Activated CD8-positive, alpha-beta T cell treated with anti-CD3 and anti-CD28 coated beads, Interleukin-2, amount 10 ng/mL, durations not matched to agents 7 days and 5 days (primary cell): ENCODE measurements around the gene ZRSR2. TPM values are rescaled to one million over a fixed set of nuclear protein-coding genes. Genes with fewer than 3 reads are reported as not detected.

Source experiments
- total RNA-seq, 2 experiments: library from RNA; stranded (reverse); gene quantifications; one replicate each; pipeline ENCODE4 v1.2.3, GENCODE V29; 2021

Gene ZRSR2
- total RNA-seq, 2 experiments from 2014 or later: 15.9 to 16.0 TPM

Other genes starting within 250 kb of the ZRSR2 start
- not detected for gene ACE2, start 189.5 kb upstream of the ZRSR2 start, total RNA-seq
- not detected for gene CLTRN, start 125.7 kb upstream of the ZRSR2 start, total RNA-seq
- gene CA5B, start 52.2 kb upstream of the ZRSR2 start, total RNA-seq: 10 to 100 TPM; 16.2 to 16.6 TPM
- gene AP1S2, start 64.3 kb downstream of the ZRSR2 start, total RNA-seq: 10 to 100 TPM; 33.9 to 35.9 TPM